Hepatocyte (in vitro differentiated cells): ENCODE measurements around the gene RASA1.

ENCODE experiments used
- CTCF ChIP-seq: fragments of 200-600 bp; sonication (generic); IDR thresholded peaks from 2 replicates; pipeline ENCODE4 v1.5.1; 2016; ENCODE audit warnings: antibody characterized with exemption, mild to moderate bottlenecking; ENCODE audit not compliant: poor library complexity
- EZH2 ChIP-seq: fragments of 200-600 bp; sonication (generic); IDR thresholded peaks from 2 replicates; pipeline ENCODE4 v1.6.1; 2016; ENCODE audit warnings: antibody characterized with exemption, mild to moderate bottlenecking, borderline replicate concordance

- TF ChIP-seq CTCF (no peak), EZH2 (no peak)
Measured at GRCh38 chr5:87263498-87263897, 4.2 kb upstream of the RASA1 start.
